Measurements from ENCODE around the gene HOXD9. TPM values are rescaled to one million over a fixed set of nuclear protein-coding genes. Genes with fewer than 3 reads are reported as not detected.

HOXD9 gene
- total RNA-seq, 1 donor from 2014 or later: not detected

DNA sequence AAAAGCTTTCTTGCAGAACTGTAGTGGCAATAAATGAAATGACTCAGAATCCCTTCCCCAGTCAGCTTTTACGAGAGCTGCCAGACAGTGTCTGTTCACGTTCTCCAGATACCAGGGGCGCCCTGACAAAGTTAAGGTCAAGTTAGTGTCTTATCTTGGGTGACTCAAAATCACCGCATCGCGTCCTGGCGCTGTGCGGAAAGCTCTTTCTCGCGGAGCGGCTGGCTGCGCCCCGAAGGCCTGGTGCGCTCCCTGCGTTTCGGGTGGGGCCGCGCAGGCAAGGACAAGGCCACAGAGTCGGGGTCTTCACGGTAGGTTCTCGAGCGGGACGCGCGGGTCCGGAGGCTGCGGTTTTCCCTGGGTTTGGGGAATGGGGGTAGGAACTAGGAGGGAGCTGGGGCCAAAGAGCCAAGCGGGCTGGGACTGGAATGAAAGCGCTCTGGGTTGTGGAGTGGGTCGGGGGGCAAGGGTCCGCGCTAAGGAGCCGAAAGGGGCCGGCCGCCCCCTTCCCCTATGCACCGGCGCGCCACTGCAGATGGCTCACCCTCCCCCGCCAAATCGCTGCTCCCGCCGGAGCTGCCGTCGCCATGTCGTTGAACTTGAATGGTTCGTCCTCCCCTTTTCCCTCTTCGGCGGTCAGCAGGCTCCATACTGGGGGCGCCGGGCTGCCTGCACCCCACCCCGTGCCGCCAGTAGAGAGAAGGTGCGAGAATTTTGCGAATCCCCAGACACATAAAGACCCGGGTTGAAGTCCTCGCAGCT lies 18.0 kb upstream of the HOXD9 start:
- no peak overlapping the region for H3K27ac ChIP-seq
- intact Hi-C loops (cut with DNase I): loop anchor here (10.0 kb wide), 1 partner anchor 920 kb away; the partner anchor contains the start of gene ATP5MC3
- H3K9me3 ChIP-seq: no peaks in the 10 kb centered on the region
- H3K27me3 ChIP-seq: peaks cover 58% of the 10 kb centered on the region
- H3K4me3 ChIP-seq: peak overlapping the region in 1 of 2 donors; percentile 3
- H3K36me3 ChIP-seq: no peaks in the 10 kb centered on the region
- peaks cover 0 to 20% of the 10 kb centered on the region in 2 donors for H3K4me1 ChIP-seq
- DNase-seq (ENCODE audit: low spot score in 2 of 2): peak in 1 of 2 donors; percentile 46
- TF ChIP-seq CTCF (IDR thresholded peaks at IDR 0.05): no peak

DNA sequence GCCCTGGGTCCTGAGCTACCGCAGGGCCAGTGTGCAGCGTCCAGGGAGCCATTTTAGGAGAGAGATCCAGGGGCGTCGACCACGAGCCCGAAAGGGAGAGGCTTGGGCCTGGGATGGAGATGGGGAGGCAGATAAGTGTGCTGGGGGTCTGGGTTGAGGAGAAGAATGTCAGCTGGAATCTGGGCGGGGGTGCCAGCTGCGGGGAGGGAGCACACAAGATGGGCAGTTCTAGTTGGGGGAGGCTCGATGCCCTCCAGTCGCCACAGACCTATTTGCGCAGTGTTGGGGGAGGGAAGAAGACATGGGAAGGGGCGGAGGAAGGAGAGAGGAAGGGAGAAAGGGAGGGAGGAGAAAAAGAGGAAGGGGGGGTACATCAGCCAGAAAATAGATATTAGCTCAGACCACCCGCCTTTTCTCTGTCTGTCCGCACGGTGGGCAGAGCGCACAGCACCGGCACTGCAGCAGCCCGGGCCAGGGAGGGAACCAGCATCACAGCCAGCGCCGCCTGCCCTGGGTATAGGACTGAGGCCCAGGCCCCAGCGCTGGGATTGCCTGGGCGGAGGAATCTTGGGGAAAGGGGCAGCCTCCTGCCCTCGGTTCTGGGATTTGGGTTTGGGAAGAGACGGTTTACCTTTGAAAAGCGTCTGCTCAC lies 17.3 kb upstream of the HOXD9 start:
- TF ChIP-seq CTCF (IDR thresholded peaks at IDR 0.05): no peak
- no peaks in the 10 kb centered on the region for H3K36me3 ChIP-seq
- intact Hi-C loops (cut with DNase I): loop anchor here (10.0 kb wide), 1 partner anchor 920 kb away; the partner anchor contains the start of gene ATP5MC3
- no peaks in the 10 kb centered on the region for H3K9me3 ChIP-seq
- H3K27me3 ChIP-seq: peaks cover 58% of the 10 kb centered on the region
- no peak overlapping the region for H3K27ac ChIP-seq
- peaks cover 0 to 20% of the 10 kb centered on the region in 2 donors for H3K4me1 ChIP-seq
- DNase-seq (ENCODE audit: low spot score in 2 of 2): peak in 1 of 2 donors; percentile 55
- peak overlapping the region in 1 of 2 donors; percentile 3 for H3K4me3 ChIP-seq

- Histone ChIP-seq H3K9me3 (no peaks in the 10 kb centered on the region), H3K4me1 (peaks cover 0 to 20% of the 10 kb centered on the region in 2 donors), H3K4me3 (no peak overlapping the region), H3K36me3 (no peaks in the 10 kb centered on the region), H3K27me3 (peaks cover 59% of the 10 kb centered on the region), H3K27ac (no peak overlapping the region)
- no peak for TF ChIP-seq CTCF (IDR thresholded peaks at IDR 0.05)
- DNase-seq (ENCODE audit: low spot score in 2 of 2): peak in 1 of 2 donors; percentile 52
- intact Hi-C loops (cut with DNase I): loop anchor here (10.0 kb wide), 1 partner anchor 921 kb away; the partner anchor contains the start of gene ATP5MC3
Measured at GRCh38 chr2:176105730-176106580, 16.6 kb upstream of the HOXD9 start.

DNA sequence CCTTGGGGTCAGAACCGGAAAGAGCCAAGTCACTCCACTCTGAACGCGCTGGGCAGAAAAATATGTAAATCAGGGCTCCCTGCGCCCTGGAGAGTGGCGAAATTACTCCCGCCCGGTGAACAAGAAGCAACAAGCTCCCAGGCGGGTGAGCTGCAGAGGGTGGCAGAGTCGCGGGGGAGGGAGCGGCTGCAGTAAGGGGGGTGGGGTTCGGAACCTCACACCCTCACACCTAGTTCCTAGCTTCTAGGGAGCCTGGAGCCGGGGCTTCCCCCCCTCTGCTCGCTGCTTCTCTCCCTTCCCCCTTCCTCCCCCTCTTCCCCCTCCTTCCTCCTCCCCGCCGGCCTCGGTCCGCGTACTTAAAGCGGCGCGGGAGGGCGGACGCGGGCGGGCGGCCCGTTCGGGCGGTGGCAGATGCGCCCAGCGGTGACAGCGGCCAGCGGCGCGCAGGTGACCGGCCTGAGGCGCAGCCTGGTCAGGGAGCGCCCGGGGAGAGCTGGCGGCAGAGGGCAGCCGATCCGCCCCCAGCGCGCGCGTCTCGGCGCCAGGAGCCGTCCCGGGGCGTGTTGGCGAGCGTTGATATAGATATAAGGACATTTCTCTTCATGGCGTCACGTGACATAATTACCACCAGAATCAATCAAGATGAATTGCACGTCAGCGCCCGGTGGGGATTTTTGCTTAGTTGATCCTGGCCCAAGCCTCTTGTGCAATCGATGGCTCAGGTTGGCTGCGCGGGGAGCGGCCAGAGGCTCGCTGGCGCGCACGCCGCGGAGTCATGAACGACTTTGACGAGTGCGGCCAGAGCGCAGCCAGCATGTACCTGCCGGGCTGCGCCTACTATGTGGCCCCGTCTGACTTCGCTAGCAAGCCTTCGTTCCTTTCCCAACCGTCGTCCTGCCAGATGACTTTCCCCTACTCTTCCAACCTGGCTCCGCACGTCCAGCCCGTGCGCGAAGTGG lies 15.7 kb upstream of the HOXD9 start, which contains the start of gene HOXD11:
TSS of gene HOXD11 (plus strand) at position 700 of the 959 bp plus-strand sequence. CDS start at position 776, 76 bp downstream.
- Histone ChIP-seq H3K4me1 (peaks cover 0 to 20% of the 10 kb centered on the region in 2 donors), H3K4me3 (peak within 1 kb of the TSS; percentile 34 to 52), H3K9me3 (no peaks in the 10 kb centered on the region), H3K27ac (no peak within 1 kb of the TSS), H3K27me3 (peaks cover 60% of the 10 kb centered on the region), H3K36me3 (no peaks in the 10 kb centered on the region)
- DNase-seq (ENCODE audit: low spot score in 2 of 2): peak in 1 of 2 donors; percentile 63
- intact Hi-C loops (cut with DNase I): loop anchor here (10.0 kb wide), 1 partner anchor 922 kb away; the partner anchor contains the start of gene ATP5MC3
- TF ChIP-seq CTCF (IDR thresholded peaks at IDR 0.05): no peak

All from ascending aorta (tissue), 2 donors.